Measurements from ENCODE around the gene RUSF1. TPM values are rescaled to one million over a fixed set of nuclear protein-coding genes. Genes with fewer than 3 reads are reported as not detected.

Gene RUSF1
- total RNA-seq, 1 donor, result 25.0 TPM

DNA sequence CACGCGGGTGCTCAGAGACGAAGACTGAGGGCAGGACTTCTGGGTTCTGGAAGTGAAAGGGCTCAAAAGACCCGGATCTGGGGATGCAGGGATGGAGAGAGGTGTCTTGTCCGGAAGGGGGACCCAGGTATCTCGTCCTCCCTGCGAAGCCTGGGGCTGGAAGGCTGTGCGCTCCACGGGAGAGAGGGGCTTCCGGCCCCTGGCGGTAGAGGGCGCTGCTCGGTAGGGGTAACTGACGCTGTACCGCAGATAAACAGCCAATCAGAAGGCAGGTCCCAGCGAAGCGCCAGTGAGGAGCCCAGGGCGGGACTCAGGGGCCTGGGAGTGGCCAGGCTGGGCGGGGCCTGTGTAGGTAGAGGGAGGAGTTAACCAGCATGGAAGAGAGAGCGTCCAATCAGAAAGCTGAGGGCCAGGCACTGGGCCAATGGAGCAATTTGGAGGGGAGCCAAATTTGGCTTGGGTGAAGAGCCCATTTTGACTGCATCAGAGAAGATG, 35.4 kb downstream of the RUSF1 start:
- H3K27me3 ChIP-seq (ENCODE audit: insufficient read depth, low read length), result peaks cover 10% of the 10 kb centered on the region
- H3K4me3 ChIP-seq (ENCODE audit: low read length), result no peak overlapping the region
- no peaks in the 10 kb centered on the region for H3K9me3 ChIP-seq (ENCODE audit: low read depth, low read length)
- peaks cover 30% of the 10 kb centered on the region for H3K4me1 ChIP-seq (ENCODE audit: insufficient read depth, low read length)

DNA sequence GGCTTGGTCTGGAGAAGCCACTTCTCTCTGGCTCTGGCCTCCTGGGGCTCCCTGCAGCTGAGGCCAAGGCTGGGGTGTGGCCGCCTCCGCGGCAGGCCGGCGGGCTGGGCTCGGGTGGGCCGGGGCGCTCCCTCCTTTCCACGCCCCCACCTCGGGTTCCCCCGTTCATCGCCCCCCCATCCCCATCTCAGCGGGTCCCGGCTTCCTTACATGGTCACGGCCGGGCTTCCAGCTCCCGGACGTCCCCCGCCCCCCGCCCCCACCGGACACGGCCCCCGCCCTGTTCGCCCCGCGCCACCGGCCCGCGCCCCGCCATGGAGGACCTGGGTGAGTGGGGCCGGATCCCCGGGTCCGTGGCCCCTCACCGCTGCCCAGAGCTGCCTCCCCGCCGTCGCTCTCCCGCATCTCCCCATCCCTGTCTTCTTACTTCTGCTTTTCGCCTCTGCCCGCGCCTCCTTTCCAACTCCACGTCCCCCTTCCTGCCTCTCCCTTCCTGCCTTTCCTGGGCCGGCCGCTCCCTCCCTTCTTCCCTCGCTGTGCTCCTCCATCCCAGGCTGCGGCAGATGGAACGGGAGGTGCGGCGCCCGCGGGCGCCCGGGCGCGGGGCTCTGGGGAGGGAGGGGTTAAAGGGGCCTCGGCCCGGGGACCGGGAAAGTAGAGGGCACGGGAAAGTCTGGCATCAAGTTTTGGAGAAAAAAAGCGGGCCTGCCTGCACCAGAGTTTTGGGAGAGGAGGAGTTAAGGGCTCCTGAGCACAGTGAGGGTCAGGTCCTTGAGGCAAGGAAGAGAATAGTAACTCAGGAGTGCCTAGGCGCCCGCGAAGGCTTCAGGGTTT, 36.1 kb downstream of the RUSF1 start, which contains the start of gene TGFB1I1:
Gene TGFB1I1 (plus strand): TSS at position 278 of the 834 bp plus-strand sequence. CDS start 37 bp downstream, at position 315.
- H3K4me1 ChIP-seq (ENCODE audit: insufficient read depth, low read length), result peaks cover 29% of the 10 kb centered on the region
- H3K4me3 ChIP-seq (ENCODE audit: low read length), result no peak within 1 kb of the TSS
- peaks cover 10% of the 10 kb centered on the region for H3K27me3 ChIP-seq (ENCODE audit: insufficient read depth, low read length)
- H3K9me3 ChIP-seq (ENCODE audit: low read depth, low read length), result no peaks in the 10 kb centered on the region

DNA sequence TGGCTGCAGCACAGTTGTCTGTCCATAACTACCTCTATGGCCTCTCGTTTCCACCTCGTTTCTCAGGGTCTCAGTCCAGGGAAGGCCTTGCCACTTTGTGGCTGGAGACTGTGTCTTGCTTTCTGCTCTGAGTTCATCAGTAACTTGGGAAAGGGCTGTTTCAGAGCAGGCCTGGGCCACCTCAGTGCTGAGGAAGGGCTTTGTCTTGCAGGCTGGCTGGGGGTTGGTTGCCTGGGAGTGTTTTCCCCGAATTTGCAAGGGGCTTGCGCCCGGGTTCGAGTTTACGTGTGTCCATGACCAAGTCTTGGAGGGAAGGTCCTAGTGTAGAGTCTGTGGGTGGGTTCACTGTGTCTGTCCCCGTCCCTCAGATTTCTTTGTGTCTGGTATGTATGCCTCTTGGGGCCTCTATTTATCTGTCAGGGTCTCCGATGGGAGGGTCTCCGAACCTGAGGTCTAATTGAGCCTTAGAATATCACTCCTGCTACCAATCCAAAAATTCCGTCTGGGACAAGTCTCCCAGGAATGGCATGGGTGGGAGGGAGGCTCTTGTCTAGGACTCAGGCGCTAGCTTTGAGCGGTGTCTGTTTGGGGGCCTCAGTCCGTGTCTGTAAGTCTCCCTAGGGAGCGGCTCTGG, 36.8 kb downstream of the RUSF1 start:
- H3K4me1 ChIP-seq (ENCODE audit: insufficient read depth, low read length), result peaks cover 26% of the 10 kb centered on the region
- no peaks in the 10 kb centered on the region for H3K9me3 ChIP-seq (ENCODE audit: low read depth, low read length)
- H3K27me3 ChIP-seq (ENCODE audit: insufficient read depth, low read length), result peaks cover 10% of the 10 kb centered on the region
- H3K4me3 ChIP-seq (ENCODE audit: low read length), result no peak overlapping the region

DNA sequence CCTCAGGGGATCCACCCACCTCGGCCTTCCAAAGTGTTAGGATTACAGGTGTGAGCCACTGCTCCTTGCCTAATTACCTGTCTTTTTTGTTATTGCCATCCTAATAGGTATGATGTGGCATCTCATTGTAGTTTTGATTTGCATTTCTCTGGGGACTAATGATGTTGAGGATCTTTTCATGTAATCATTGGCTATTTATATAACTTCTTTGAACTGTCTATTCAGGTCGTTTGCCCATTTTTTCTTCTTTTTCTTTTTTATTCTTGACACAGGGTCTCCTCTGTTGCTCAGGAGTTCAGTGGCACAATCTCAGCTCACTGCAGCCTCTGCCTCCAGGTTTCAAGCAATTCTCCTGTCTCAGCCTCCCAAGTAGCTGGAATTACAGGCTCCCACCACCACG, 37.6 kb downstream of the RUSF1 start:
- no peaks in the 10 kb centered on the region for H3K9me3 ChIP-seq (ENCODE audit: low read depth, low read length)
- no peak overlapping the region for H3K4me3 ChIP-seq (ENCODE audit: low read length)
- H3K27me3 ChIP-seq (ENCODE audit: insufficient read depth, low read length), result peaks cover 10% of the 10 kb centered on the region
- H3K4me1 ChIP-seq (ENCODE audit: insufficient read depth, low read length), result peaks cover 20% of the 10 kb centered on the region

DNA sequence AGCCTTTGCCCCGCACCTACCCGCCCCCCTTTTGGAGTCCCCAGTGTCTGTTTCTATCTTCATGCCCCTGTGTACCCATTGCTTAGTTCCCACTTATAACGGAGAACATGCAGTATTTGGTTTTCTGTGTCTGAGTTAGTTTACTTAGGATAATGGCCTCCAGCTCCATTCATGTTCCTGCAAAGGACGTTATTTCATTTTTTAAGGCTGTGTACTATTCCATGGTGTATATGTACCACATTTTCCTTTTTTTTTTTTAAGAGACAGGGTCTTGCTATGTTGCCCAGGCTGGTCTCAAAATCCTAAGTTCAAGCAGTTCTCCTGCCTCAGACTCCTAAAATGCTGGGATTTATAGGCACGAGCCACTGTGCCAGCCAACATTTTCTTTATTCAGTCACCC, 40.3 kb downstream of the RUSF1 start:
- peaks cover 10% of the 10 kb centered on the region for H3K27me3 ChIP-seq (ENCODE audit: insufficient read depth, low read length)
- no peak overlapping the region for H3K4me3 ChIP-seq (ENCODE audit: low read length)
- no peaks in the 10 kb centered on the region for H3K9me3 ChIP-seq (ENCODE audit: low read depth, low read length)
- peaks cover 20% of the 10 kb centered on the region for H3K4me1 ChIP-seq (ENCODE audit: insufficient read depth, low read length)

DNA sequence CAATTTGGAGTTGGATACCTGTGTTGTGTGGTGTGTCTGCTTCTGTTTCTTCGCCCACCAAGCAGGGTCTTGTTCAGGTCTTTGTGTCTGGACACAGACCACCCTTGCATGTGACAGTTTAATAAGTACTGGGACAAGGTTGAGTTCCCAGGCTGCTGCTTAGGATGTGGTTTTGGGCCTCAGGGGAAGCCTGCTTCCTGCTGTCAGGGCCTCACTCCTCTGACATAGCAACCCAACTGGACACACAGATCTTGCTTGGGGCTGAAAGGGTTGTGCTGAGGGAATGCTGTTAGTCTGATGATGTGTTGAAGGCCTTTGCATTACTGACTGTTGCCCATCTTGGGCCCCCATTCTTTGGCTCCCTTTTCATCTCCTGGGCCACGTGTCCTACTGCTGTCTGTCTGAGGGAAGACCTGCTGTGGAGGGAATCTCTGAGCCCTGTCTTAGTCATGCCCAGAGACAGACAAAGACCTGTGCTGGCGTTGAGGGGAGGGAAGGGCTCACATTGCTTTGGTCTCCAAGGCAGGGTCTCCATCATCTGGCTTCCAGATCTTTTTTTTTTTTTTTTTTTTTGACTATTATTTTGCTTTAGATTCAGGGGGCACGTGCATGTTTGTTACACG, 40.9 kb downstream of the RUSF1 start:
- H3K9me3 ChIP-seq (ENCODE audit: low read depth, low read length), result no peaks in the 10 kb centered on the region
- H3K27me3 ChIP-seq (ENCODE audit: insufficient read depth, low read length), result peaks cover 6% of the 10 kb centered on the region
- no peak overlapping the region for H3K4me3 ChIP-seq (ENCODE audit: low read length)
- peaks cover 15% of the 10 kb centered on the region for H3K4me1 ChIP-seq (ENCODE audit: insufficient read depth, low read length)

DNA sequence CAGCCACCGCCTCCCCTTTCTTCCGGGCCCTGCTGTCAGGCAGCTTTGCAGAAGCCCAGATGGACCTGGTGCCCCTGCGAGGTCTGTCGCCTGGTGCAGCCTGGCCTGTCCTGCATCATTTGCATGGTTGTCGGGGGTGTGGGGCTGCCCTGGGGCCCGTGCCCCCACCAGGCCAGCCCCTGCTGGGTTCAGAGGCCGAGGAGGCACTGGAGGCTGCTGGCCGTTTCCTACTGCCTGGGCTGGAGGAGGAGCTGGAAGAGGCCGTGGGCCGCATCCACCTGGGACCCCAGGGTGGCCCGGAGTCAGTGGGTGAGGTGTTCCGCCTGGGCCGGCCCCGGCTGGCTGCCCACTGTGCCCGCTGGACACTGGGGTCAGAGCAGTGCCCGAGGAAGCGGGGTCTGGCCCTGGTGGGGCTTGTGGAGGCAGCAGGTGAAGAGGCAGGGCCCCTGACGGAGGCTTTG, 41.8 kb downstream of the RUSF1 start:
- Histone ChIP-seq H3K27me3 (ENCODE audit: insufficient read depth, low read length) (peaks cover under 1% of the 10 kb centered on the region), H3K9me3 (ENCODE audit: low read depth, low read length) (no peaks in the 10 kb centered on the region), H3K4me1 (ENCODE audit: insufficient read depth, low read length) (peaks cover 8% of the 10 kb centered on the region), H3K4me3 (ENCODE audit: low read length) (no peak overlapping the region)

DNA sequence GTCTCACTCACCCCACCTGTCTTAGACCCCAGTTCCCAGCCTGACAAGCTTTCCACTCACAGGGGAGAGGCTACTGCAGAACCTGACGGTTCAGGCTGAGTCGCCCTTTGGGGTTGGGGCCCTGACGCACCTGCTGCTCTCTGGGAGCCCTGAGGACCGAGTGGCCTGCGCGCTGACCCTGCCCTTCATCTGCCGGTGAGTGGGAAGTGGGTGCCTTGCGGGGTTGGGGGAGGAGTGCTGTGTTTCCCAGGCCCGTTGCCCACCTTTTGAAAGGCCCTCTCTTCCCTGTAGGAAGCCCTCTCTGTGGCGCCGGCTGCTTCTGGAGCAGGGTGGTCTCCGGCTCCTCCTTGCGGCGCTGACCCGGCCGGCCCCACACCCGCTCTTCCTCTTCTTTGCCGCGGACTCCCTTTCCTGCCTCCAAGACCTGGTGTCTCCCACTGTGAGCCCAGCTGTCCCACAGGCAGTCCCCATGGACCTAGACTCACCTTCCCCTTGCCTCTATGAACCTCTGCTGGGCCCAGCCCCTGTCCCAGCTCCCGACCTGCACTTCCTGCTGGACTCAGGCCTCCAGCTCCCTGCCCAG, 42.3 kb downstream of the RUSF1 start:
- Histone ChIP-seq H3K4me1 (ENCODE audit: insufficient read depth, low read length) (peaks cover 7% of the 10 kb centered on the region), H3K27me3 (ENCODE audit: insufficient read depth, low read length) (no peaks in the 10 kb centered on the region), H3K4me3 (ENCODE audit: low read length) (no peak overlapping the region), H3K9me3 (ENCODE audit: low read depth, low read length) (no peaks in the 10 kb centered on the region)

DNA sequence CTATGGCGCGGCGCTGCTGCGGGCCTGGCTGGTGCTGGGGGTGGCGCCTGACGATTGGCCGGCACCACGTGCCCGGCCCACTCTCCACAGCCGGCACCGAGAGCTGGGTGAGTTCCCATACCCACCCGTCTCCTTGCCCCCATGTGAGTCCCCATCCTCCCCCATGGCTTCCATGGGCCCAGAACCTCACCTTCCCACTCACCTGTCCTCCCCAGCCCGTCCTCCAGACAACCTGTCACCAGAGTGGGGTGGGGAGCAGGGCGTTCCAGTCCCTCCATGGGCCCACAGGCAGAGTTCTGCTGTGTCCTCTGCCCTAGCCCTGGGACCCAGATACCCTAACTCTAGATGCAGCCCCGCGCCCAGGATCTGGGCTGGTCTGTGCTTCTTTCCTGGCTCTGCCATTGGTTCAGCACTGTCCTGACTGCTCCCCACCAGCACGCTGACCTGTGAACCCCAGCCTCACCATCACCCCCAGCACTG, 43.4 kb downstream of the RUSF1 start:
- H3K4me3 ChIP-seq (ENCODE audit: low read length), result no peak overlapping the region
- no peaks in the 10 kb centered on the region for H3K27me3 ChIP-seq (ENCODE audit: insufficient read depth, low read length)
- peaks cover 16% of the 10 kb centered on the region for H3K4me1 ChIP-seq (ENCODE audit: insufficient read depth, low read length)
- H3K9me3 ChIP-seq (ENCODE audit: low read depth, low read length), result no peaks in the 10 kb centered on the region

DNA sequence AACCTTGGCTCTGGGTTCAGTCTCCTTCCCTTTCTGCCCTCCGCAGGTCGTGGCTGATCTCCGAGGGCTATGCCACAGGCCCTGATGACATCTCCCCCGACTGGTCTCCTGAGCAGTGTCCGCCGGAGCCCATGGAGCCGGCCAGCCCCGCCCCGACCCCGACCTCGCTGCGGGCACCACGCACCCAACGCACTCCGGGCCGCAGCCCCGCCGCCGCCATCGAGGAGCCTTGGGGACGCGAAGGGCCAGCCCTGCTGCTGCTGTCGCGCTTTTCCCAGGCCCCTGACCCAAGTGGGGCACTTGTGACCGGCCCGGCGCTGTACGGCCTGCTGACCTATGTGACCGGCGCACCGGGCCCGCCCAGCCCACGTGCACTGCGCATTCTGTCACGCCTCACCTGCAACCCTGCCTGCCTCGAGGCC, 43.8 kb downstream of the RUSF1 start:
- peaks cover 17% of the 10 kb centered on the region for H3K4me1 ChIP-seq (ENCODE audit: insufficient read depth, low read length)
- H3K9me3 ChIP-seq (ENCODE audit: low read depth, low read length), result no peaks in the 10 kb centered on the region
- H3K4me3 ChIP-seq (ENCODE audit: low read length), result no peak overlapping the region
- no peaks in the 10 kb centered on the region for H3K27me3 ChIP-seq (ENCODE audit: insufficient read depth, low read length)

DNA sequence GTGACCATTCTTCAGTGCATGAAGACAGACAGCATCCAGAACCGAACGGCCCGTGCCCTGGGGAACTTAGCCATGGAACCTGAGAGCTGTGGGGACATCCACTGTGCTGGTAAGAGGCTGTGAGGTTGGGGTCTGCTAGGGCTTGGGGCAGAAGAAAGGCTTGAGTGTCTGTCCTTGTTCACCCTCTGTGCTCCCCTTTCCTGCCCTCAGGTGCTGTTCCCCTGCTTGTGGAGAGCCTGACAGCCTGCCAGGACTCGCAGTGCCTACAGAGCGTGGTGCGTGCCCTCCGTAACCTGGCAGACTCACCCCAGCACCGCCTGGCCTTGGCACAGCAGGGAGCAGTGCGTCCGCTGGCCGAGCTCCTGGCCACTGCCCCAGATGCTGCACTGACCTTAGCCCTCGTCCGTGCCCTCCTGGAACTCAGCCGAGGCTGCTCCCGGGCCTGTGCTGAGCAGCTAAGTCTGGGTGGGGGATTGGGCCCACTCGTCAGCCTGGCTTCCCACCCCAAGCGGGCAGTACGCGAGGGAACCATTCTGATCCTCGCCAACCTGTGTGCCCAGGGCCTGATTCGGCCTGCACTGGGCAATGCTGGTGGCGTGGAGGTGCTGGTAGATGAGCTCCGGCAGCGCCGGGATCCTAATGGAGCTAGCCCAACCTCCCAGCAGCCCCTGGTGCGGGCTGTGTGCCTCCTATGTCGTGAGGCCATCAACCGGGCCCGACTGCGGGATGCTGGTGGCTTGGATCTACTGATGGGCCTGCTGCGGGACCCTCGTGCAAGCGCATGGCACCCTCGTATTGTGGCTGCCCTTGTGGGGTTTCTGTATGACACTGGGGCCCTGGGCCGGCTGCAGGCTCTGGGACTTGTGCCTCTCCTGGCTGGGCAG, 46.0 kb downstream of the RUSF1 start:
- Histone ChIP-seq H3K4me1 (ENCODE audit: insufficient read depth, low read length) (peaks cover 28% of the 10 kb centered on the region), H3K4me3 (ENCODE audit: low read length) (no peak overlapping the region), H3K27me3 (ENCODE audit: insufficient read depth, low read length) (no peaks in the 10 kb centered on the region), H3K9me3 (ENCODE audit: low read depth, low read length) (no peaks in the 10 kb centered on the region)

DNA sequence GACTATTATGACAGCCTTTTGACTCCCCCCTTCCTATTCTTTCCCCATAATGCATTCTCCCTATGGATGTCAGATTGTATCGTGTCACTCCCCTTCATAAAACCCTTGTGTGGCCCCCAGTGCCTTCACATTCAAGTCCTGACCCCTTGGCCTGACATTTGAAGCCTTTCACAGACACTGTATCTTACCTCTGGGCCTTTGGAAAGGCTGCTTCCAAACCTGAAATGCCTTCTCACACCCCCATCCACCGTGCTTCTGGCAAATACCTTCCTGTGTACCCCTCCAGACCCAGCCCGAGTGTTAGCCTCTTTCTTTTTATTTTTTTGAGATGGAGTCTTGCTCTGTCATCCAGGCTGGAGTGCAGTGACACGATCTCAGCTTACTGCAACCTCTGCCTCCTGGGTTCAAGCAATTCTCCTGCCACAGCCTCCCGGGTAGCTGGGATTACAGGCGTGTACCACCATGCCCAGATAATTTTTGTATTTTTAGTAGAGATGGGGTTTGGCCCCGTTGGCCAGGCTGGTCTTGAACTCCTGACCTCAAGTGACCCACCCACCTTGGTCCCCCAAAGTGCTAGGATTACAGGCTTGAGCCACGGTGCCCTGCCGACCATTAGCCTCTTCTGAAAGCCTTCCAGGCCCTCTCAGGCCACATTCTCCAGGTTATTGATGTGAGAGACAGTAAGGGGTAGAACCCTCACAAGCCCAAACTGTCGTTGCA, 46.8 kb downstream of the RUSF1 start:
- Histone ChIP-seq H3K4me1 (ENCODE audit: insufficient read depth, low read length) (peaks cover 34% of the 10 kb centered on the region), H3K27me3 (ENCODE audit: insufficient read depth, low read length) (no peaks in the 10 kb centered on the region), H3K4me3 (ENCODE audit: low read length) (no peak overlapping the region), H3K9me3 (ENCODE audit: low read depth, low read length) (no peaks in the 10 kb centered on the region)

DNA sequence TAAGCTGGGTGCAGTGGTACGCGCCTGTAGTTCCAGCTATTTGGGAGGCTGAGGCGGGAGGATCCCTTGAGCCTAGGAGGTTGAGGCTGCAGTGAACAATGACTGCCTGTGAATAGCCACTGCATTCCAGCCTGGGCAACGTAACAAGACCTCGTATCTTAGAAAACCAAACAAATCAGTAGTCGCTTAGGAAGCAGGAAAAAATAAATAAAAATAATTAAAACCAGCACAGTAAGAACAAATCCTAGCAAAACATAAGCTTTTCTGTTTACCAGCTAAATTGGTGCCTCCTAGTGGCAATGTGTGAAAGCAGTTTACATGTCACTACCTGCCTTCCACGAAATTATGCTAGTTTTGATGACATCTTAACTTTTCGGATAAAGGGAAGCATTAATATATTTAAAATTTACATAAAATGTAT, 47.6 kb downstream of the RUSF1 start:
- H3K4me1 ChIP-seq (ENCODE audit: insufficient read depth, low read length), result peaks cover 41% of the 10 kb centered on the region

More for the DNA sequence above, 47.6 kb downstream of the RUSF1 start:
- no peaks in the 10 kb centered on the region for H3K27me3 ChIP-seq (ENCODE audit: insufficient read depth, low read length)
- H3K4me3 ChIP-seq (ENCODE audit: low read length), result no peak overlapping the region
- H3K9me3 ChIP-seq (ENCODE audit: low read depth, low read length), result no peaks in the 10 kb centered on the region

Data from mononuclear cell (primary cell).